Endodermal cell (in vitro differentiated cells): ENCODE data around the gene ENPP1. TPM values are rescaled to one million over a fixed set of nuclear protein-coding genes. Genes with fewer than 3 reads are reported as not detected.

ENCODE experiments used
- DNase-seq: peaks from one replicate; pipeline ENCODE4 v3.0.0-alpha.2; 2017
- H3K27ac ChIP-seq: 2 replicates; pipeline ENCODE4 v1.5.1; 2013; ENCODE audit warnings: mild to moderate bottlenecking, low read depth, low read length, moderate library complexity
- H3K27me3 ChIP-seq: 2 replicates; pipeline ENCODE4 v1.6.1; 2013; ENCODE audit warnings: mild to moderate bottlenecking, low read length, moderate library complexity; ENCODE audit not compliant: insufficient read depth, control insufficient read depth, poor library complexity, severe bottlenecking
- H3K36me3 ChIP-seq: 2 replicates; pipeline ENCODE4 v1.7.0; 2013; ENCODE audit warnings: mild to moderate bottlenecking, low read length, moderate library complexity; ENCODE audit not compliant: control insufficient read depth, insufficient read depth
- H3K4me1 ChIP-seq: one replicate; pipeline ENCODE4 v1.7.0; 2013; ENCODE audit warnings: low read length; ENCODE audit not compliant: control insufficient read depth, insufficient read depth
- H3K4me3 ChIP-seq: 2 replicates; pipeline ENCODE4 v1.5.1; 2013; ENCODE audit warnings: mild to moderate bottlenecking, low read length, moderate library complexity
- H3K9ac ChIP-seq: 2 replicates; pipeline ENCODE4 v1.6.1; 2013; ENCODE audit warnings: mild to moderate bottlenecking, low read length, moderate library complexity; ENCODE audit not compliant: poor library complexity, severe bottlenecking; ENCODE audit errors: extremely low read depth
- H3K9me3 ChIP-seq: 2 replicates; pipeline ENCODE4 v1.6.1; 2013; ENCODE audit warnings: mild to moderate bottlenecking, low read length, moderate library complexity; ENCODE audit not compliant: control insufficient read depth
- H3K27ac Mint-ChIP-seq: 2 replicates; pipeline ENCODE4 v1.8.0; 2020; ENCODE audit warnings: mixed read lengths
- H3K27me3 Mint-ChIP-seq: 2 replicates; pipeline ENCODE4 v1.8.0; 2021; ENCODE audit warnings: mild to moderate bottlenecking, mixed read lengths; ENCODE audit not compliant: insufficient read depth
- H3K36me3 Mint-ChIP-seq: 2 replicates; pipeline ENCODE4 v1.8.0; 2020; ENCODE audit warnings: low read depth, mixed read lengths
- H3K4me1 Mint-ChIP-seq: 2 replicates; pipeline ENCODE4 v1.8.0; 2020; ENCODE audit warnings: mixed read lengths
- H3K4me3 Mint-ChIP-seq: 2 replicates; pipeline ENCODE4 v1.8.0; 2020; ENCODE audit warnings: mild to moderate bottlenecking, moderate library complexity, mixed read lengths
- H3K9me3 Mint-ChIP-seq: 2 replicates; pipeline ENCODE4 v1.8.0; 2020; ENCODE audit warnings: mild to moderate bottlenecking, mixed read lengths
- CTCF ChIP-seq: fragments of 200-600 bp; sonication (generic); conservative IDR thresholded peaks from 2 replicates; pipeline ENCODE4 v1.5.0; 2021; ENCODE audit warnings: antibody characterized with exemption, mild to moderate bottlenecking
- WGBS, 2 experiments: methylation state at CpG; one replicate each; pipeline versions ENCODE4 v1.1.5 to v1.1.7; 2013; ENCODE audit warnings: missing lambda C conversion rate in 2 of 2, mixed read lengths in 1 of 2; ENCODE audit not compliant: insufficient coverage in 1 of 2, insufficient read length in 1 of 2; 5-methylcytosine and 5-hydroxymethylcytosine counted together
- total RNA-seq, 2 donors: library from RNA; stranded (reverse); fragmentation: NEBNext Ultra II Directional in 1 of 2; extraction: Animal tissue kit (Norgen Biotek cat#: 25700) in 1 of 2; gene quantifications; 2 replicates in 1 of 2; 3 replicates in 1 of 2; pipeline ENCODE4 v1.2.1, GENCODE V29; 2021

Gene ENPP1
- total RNA-seq, 2 donors from 2014 or later = 11.6 to 16.1 TPM

DNA sequence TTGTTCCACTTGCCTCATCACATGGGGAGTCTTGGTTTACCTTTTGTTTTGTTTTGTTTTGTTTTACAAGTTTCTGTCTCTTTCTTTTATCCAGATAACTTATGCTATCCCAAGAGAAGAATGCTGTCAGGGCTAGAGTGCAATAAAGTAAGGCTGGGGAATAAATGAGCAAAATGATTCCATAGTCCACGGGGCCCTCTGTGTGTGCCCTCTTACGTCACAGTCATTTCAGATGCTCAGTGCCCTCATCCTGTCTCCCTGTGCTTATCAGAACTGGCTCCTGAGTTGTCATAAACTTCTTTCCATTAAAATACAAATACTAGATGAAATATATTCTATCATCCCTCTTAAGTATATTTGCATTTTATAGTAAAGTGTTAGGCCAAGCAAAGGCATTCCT is 30.8 kb upstream of the ENPP1 start:
- no peak overlapping the region for H3K9ac ChIP-seq
- no peak for DNase-seq
- H3K9me3 Mint-ChIP-seq = no peaks in the 10 kb centered on the region
- no peaks in the 10 kb centered on the region for H3K36me3 ChIP-seq
- no peak overlapping the region for H3K4me3 Mint-ChIP-seq
- 83 to 88% methylated on average over 1 to 2 of the region's 2 CpGs for WGBS, 2 experiments
- H3K4me1 Mint-ChIP-seq = peaks cover 19% of the 10 kb centered on the region
- no peak overlapping the region for H3K4me3 ChIP-seq
- H3K36me3 Mint-ChIP-seq = no peaks in the 10 kb centered on the region
- no peak overlapping the region for H3K27ac Mint-ChIP-seq
- H3K27me3 ChIP-seq = no peaks in the 10 kb centered on the region
- peaks cover 46% of the 10 kb centered on the region for H3K27me3 Mint-ChIP-seq
- no peaks in the 10 kb centered on the region for H3K9me3 ChIP-seq
- H3K4me1 ChIP-seq = peaks cover 9% of the 10 kb centered on the region
- no peak overlapping the region for H3K27ac ChIP-seq
- no peak for TF ChIP-seq CTCF

GRCh38 chr6:131778169-131778568 is 29.7 kb upstream of the ENPP1 start:
- Histone ChIP-seq H3K9ac (no peak overlapping the region), H3K36me3 (no peaks in the 10 kb centered on the region), H3K4me3 (no peak overlapping the region), H3K27me3 (no peaks in the 10 kb centered on the region), H3K9me3 (no peaks in the 10 kb centered on the region), H3K4me1 (peaks cover 2% of the 10 kb centered on the region), H3K27ac (no peak overlapping the region)
- H3K36me3 Mint-ChIP-seq = no peaks in the 10 kb centered on the region
- DNase-seq = no peak
- no peak overlapping the region for H3K27ac Mint-ChIP-seq
- H3K4me1 Mint-ChIP-seq = peaks cover 14% of the 10 kb centered on the region
- H3K27me3 Mint-ChIP-seq = peaks cover 39% of the 10 kb centered on the region
- 95 to 100% methylated on average over 1 of the region's 1 CpG for WGBS, 2 experiments
- no peak overlapping the region for H3K4me3 Mint-ChIP-seq
- H3K9me3 Mint-ChIP-seq = no peaks in the 10 kb centered on the region
- TF ChIP-seq CTCF = no peak

DNA sequence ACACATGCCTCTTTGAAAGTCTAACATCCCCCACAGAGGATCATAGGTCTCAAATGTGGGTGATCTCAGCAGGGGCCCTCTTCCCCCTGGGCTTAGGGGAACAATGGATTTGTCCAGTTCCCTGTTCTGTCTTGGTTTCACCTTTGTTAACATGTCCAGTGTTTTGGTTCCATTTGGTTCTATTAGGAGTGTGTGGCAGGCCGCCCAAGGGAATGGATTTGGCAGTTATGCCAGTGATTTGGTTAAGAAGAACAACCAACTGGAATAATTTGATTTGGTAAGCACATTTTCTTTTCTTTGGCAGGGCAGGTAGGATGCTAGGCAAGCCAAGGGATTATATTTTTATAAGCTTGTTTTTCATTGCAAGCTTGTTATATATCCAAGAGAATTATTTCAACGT is 28.5 kb upstream of the ENPP1 start:
- Histone ChIP-seq H3K27ac (no peak overlapping the region), H3K9ac (no peak overlapping the region), H3K4me3 (no peak overlapping the region), H3K4me1 (no peaks in the 10 kb centered on the region), H3K27me3 (no peaks in the 10 kb centered on the region), H3K9me3 (no peaks in the 10 kb centered on the region), H3K36me3 (no peaks in the 10 kb centered on the region)
- no peaks in the 10 kb centered on the region for H3K36me3 Mint-ChIP-seq
- H3K4me3 Mint-ChIP-seq = no peak overlapping the region
- no peak overlapping the region for H3K27ac Mint-ChIP-seq
- 83 to 88% methylated on average over 1 of the region's 2 CpGs for WGBS, 2 experiments
- no peak for DNase-seq
- no peaks in the 10 kb centered on the region for H3K9me3 Mint-ChIP-seq
- H3K27me3 Mint-ChIP-seq = peaks cover 34% of the 10 kb centered on the region
- no peak for TF ChIP-seq CTCF
- peaks cover 7% of the 10 kb centered on the region for H3K4me1 Mint-ChIP-seq
